NCI-H2107 treated with DMSO at 0.1 percent for 48 hours (cell line): ENCODE results near the gene TRIO.

Source experiments
- DNase-seq: peaks from one replicate; lab custom pipeline; 2025; ENCODE audit not compliant: unreplicated experiment; lab: John Stamatoyannopoulos, UW

TRIO gene

DNA sequence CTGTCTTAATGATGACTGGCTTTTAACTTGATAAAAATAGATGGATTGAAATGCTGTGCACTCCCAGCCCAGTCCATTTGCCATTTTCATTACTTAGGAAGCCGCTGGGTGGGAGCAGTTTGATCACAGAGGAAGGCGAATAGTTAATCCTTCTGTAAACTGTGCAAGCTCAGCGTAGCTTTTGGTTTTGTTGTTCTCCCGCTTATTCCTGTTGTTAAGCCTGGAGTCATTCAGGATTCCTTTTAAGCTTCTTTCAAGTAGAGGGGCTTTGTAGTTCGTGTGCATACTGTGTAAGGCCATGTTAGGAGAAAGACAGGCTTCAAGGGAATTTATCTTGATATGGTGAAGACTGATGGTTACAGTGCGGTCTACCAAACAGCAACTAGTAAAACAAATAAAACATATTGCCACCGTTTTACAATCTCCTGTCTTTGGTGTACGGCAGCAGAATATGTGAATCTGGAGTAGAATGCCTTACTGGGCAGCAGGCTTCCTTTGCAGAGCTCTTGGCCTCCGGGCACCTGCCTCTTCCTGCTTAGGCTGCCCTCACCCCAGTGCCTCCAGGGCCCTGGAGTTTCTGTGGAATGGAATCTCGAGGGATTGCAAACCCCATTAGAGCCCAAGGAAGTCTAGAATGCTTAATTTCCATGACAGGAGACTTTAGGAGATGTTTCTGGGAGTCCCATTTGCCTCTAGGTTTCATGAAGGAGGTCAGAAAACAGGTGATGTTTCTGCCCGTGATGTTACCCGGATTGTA is 141.4 kb downstream of the TRIO start:
- DNase-seq: no peak

DNA sequence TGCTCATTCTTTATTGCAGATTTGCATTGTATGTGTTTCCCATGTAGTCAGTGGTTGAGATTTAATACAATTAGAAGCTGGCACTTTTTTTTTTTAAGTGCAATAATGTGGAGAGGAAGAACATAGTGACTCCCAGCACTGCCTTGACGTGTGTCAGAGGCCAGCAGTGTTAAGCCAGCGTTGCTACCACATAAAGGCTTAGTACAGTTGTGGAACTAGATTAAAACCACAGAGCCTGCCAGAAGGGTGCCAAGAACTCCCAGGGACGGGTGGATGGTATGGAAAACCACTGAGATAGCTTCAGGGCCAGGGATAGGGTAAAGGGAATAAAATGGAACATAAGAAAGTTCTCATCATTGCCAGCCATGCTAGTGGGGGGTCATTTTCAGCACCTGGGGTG is 142.9 kb downstream of the TRIO start:
- DNase-seq: no peak

DNA sequence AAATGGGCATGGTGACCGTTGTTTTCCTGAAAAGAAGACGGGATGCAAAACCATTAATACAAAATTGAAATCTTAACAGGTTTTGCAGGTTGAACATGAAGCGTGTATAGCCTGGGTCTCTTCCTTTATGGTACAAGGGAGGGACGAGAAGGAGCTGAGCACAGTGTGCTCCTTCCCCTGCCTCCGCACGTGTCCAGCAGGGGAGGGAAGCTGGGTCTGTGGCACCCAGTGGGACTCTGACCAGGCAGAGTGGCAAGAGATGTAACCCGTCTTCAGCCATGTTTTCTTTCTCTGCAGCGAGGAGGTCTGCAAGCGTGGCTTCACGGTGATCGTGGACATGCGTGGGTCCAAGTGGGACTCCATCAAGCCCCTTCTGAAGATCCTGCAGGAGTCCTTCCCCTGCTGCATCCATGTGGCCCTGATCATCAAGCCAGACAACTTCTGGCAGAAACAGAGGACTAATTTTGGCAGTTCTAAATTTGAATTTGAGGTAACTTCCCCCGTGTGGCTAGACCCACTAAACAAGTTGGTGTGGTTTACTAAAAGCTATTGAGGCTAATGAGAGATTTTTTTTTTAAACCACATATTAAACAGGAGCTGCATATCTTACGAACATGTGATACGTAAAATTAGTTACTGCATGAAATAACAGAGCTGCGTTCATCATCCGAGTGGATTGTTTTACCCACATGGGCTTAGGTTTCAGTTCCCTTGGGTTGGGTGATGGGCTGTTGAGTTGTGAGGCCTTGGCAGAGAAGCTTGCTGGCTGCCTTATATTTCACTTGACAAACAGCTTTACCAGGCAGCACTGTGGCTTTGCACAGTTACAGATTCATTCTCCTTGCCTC is 143.7 kb downstream of the TRIO start:
- peak; percentile 57 for DNase-seq

DNA sequence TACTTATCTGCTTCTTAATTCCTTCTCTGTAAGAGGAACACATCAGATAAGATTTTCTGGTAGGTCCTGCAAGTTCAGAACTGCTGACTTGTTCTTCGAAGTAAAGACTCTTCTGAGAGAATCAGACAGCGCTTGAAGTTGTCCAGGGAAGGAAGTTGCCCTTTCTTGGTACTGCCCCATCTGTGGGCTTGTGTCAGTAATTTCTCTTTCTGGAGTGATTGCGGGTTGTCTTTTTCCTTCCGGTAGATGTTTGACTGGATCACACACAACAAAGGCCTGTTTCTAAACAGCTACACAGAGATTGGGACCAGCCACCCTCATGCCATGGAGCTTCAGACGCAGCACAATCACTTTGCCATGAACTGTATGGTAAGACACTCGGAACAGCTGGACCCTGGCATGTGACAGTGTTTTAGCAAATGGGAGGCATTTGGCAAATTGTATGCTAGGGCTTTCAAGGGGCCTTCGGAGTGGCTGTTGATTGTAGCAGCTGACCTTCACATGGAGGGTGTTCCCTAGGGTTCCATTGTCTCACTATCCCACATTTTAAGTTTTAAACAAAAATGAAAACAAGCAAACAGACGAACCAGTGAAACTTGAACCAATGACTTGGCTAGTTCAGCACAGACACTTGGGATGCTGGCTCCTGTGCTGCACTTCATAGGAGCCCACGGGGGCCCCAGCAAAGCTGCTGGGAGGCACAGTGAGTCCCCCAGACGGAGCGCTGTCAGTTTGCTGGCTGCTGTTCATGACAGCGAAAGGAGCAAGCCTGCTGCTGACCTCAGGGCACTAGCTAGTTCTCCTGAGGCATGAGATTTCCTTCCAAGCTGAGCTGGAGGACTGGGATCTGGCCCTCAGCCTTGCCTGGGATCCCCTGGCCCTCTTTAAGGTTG is 149.9 kb downstream of the TRIO start:
- no peak for DNase-seq

DNA sequence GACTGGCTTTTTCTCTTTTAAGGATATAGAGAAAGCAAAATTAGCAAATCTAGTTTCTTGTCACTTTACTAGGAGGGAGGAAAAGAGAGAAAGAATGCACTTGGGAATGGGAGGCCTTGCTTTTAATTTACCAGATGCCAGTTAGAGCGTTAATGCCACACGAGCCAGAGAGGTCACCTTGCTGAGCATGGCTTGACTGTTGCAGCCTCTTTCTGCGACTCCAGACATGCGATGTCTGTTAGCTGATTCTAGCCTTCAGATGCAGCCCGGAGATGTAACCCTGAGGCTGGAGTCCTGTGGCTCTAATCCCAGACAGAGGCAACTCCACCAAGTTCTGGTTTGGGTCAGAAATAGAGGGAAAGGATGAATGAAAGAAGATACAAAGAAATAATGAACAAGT is 152.5 kb downstream of the TRIO start:
- no peak for DNase-seq

DNA sequence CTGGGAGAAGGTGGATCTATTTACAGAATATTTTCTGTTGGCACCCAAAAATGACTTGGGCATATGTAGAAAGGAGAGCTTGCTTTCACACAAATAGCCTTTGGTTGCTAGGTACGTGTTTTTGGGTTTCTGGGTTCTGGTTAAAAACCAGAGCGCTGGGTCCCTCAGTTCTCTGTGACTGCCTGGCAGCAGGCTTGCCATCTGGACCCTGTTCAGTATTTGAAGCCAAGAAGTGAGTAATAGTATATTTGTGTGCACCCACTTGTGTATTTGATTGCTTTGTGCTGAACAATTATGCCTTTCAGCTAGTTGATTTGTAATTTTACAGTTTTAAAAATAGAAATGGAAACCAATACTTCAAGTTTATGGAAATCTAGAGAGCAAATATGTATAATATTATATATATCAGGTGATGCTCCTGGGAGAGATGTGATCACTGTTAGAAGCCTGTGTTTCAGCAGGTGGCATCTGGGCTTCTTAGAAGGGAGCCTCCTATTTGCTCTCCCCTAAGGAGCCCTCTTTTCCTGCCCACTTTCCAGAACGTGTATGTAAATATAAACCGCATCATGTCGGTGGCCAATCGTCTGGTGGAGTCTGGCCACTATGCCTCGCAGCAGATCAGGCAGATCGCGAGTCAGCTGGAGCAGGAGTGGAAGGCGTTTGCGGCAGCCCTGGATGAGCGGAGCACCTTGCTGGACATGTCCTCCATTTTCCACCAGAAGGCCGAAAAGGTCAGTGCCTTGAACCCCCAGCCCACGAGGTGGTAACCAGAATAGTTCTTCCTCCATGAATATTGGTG is 153.6 kb downstream of the TRIO start:
- no peak for DNase-seq

DNA sequence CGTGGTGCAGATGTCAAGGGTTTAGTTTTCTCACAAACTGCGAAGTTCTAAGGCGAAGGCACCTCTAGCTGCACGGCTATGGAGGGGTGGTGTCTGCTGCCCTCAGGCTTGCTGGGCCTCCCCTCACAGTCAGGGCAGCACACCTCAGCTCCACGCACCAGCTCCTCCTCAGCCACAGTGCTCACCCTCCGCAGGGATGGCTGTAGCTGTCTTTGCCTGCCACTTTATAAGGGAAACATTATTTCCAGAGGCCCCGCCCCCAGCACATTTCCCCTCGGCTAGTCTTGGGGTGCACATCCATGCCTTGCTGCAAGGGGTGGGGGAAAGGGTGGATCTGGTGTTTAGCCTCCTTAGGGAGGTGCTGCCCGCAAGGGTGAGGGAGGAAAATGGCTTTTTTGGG is 154.6 kb downstream of the TRIO start:
- no peak for DNase-seq

DNA sequence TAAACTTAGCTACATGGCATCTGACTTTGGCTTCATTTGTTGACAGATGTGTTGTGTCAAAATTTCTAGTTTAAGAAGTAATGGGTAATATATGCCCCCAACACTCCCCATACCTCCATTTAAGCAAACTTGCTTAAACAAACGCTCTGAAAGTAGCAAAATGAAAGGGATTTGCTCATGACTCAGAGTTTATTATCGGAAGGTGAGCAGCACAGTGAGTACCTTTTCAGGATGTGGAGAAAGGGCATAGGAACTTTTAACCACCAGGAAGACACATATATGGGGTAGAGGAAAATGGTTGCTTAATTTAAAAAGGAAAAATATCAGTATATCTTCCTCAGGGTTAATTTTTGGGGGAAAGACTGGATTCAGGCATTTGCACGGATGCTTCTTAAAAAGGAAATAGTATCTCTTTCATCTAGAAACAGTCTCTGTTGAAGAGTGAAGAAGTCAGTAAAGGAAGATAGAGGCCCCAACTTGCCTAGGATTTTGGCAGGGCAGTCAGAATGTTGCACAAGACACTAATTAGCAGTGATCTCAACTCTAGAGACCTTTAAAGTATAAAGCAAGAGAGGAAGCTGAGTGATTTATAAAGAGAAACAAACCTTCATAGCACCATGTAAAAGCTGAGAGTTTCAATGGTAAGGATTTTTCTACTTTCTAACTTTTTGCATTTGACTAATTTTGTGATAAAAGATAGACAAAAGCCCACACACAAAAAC is 155.1 kb downstream of the TRIO start:
- no peak for DNase-seq

DNA sequence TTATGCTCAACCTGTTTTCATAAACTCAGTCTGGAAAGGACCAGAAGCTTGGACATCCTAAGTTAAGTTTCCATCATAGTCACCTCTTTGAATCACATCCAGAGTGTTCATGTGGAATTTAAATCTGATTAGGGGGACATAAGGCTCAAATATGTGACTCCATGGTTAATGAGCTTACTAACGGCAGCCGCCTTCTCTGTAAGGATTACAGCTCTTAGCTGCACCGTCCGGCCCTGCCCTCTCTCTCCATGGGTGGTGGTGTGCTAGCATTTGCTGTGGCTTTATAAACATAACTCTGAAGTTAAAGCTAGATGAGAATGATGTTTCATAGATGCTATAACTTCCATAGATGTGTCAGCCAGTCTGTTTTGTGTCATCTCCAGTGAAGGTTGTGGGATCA is 156.5 kb downstream of the TRIO start:
- DNase-seq: no peak

DNA sequence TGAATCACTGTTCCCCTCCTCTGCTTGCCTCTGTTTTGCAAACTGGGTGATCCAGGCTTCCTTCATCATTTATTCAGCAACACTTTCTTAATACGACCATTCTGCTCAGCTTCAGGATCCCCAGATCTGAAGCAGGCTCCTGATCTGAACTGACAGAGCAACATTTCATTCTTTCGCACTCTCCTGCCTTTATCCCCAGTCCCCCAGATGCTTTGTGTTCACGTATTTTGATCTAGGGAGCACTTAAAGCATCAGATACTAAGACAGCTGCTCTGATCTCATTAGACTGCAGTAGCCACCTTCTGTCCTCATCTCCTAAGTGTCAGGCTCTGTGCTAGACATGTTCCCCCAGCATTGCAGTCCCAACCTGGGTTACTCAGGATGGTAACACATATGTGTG is 158.0 kb downstream of the TRIO start:
- DNase-seq: no peak

DNA sequence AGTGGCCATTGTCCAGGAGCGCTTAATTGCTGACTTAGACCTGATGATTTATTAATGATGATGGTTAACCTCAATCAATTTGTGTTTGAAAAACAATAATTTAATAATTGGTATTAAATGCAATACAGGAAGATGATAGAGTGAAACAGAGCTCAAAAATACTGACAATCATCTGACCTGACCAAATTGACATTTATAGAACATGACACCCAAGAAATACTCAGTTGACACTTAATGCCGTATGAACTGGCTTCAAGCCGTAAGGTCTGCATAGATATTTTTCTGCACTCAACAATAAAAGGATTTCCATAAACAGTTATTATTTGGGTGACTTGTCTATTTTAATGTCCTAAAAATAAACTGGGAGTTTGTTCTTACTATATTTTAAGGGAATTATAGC is 159.2 kb downstream of the TRIO start:
- DNase-seq: no peak

DNA sequence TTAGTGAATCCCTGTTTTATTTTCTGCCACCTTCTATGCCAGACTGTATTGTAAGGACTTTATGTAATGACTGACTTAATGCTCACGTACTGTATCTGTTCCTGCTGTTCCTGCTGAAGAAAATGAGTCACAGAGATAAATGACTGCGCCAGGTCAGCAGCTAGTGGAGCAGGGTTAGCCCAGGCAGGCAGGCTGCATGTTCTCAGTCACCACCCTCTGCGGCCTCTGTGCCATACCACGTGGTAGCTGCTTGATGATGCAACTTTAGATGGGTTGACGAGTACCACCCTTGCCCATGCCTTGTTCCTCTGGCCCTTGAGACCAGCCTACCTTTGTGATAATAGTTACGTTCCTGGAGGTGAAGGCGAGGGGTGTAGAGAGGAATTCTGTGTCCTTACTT is 161.9 kb downstream of the TRIO start:
- no peak for DNase-seq

DNA sequence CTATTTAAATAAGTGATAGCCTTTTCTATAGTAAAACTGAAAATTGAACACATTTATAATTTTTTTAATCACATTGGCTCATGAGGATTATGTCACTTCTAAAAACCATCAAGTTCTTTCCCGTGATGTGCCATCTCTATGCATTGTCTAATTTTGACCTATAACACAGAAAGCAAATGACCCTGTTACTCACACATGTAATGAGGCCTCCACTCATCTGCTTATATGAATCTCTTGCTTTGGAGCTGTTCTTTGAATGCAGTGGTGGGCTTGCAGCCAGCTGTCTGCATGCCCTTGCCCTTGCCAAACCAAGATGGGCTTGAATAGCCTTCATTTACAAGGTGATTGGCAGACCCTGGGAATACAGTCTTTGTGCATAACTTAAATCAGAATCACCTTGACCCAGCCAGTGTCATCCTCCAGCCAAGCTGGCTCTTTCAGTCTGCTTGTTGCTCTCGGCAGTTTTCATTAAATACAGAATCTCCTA is 163.2 kb downstream of the TRIO start:
- DNase-seq: no peak

DNA sequence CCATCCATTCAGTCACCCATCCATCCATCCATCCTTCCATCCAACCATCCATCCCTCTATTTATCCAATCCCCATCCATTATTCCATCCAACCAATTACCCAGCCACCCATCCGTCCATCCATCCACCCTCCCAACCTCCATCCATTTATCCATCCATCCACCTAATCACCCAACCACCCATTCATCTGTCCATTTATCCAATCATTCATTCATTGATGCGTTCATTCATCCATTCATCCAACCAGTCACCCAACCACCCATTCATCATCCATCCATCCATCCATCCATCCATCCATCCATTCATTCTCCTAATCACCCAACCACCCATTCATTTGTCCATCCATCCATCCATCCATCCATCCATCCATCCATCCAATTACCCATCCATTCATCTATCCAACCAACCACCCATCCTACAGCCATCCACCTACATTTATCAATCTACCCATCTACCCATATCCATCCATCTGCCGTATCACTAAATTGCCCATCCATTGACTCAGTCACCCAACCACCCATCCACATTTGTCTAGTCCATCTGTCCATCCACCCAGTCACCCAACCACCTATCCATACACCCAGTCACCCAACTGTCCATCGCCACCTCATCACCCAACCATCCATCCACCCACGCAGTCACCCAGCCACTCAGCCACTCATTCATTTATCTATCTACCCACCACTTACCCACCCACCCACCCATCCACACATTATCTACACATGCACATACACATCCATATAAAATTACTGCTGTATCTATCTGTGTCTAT is 165.4 kb downstream of the TRIO start:
- DNase-seq: no peak

DNA sequence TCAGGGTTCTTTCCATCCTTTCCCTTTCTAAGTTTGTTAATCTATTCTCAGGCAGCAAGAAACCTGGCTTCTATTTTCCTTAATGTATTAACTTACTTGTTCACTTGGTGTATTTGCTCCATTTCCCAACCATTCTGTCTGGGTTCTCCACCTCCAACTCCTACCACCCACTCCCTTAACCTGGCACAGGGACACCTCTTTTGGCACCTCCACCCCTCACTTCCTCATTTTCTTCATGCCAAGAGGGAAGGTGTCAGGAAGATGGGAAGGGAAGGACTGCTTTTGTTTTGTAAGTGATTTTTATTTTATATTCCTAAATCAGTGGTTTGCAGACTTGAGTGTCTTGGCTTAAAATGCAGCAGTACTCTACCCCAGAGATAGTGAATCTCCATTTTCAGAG is 166.1 kb downstream of the TRIO start:
- DNase-seq: no peak

DNA sequence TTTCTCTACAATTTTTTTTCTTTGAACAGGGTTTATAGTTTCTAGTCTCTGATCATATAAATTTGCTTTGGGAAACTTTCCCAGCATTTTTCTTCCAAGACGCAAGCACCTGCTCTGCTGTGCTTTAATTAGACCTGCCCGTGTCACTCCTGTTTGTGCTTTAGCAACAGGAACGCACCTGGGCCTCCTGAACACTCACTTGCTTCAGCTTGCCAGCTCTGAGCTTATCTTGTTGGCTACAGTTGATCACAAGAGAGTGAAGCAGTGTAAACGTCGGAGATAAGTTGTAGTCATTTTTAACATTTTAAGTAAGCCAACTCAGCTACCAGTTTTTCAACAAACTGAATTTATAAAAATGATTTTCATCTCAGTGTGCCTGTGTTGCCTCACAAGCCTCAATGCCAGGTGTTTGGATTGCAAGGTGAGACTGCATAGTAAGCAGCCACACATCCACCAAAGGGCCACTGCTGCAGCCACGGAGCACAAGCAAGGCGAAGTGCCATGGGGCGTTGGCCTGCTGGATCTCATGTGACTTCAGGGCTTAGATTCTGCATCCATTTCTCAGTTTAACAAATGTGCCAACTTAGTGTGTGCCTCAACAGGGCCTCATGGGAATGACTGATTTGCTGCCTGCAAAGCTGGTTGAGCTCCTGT is 166.9 kb downstream of the TRIO start:
- DNase-seq: no peak

DNA sequence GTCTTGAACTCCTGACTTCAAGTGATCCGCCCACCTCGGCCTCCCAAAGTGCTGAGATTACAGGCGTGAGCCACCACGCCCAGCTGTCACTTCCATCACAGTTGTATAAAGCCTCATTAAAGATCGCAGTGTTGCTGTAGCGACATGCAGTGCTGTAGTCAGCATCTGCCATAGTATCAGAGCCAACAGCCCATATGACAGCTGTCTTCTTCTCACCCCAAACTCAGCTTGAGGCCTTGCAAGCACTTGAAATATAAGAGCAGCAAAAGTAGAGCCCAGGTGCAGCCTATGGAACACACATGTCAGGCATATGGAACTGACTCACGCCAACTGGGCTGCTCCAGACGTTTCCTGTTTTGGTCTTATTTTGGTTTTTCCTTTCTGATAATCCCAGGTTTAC is 167.8 kb downstream of the TRIO start:
- no peak for DNase-seq

DNA sequence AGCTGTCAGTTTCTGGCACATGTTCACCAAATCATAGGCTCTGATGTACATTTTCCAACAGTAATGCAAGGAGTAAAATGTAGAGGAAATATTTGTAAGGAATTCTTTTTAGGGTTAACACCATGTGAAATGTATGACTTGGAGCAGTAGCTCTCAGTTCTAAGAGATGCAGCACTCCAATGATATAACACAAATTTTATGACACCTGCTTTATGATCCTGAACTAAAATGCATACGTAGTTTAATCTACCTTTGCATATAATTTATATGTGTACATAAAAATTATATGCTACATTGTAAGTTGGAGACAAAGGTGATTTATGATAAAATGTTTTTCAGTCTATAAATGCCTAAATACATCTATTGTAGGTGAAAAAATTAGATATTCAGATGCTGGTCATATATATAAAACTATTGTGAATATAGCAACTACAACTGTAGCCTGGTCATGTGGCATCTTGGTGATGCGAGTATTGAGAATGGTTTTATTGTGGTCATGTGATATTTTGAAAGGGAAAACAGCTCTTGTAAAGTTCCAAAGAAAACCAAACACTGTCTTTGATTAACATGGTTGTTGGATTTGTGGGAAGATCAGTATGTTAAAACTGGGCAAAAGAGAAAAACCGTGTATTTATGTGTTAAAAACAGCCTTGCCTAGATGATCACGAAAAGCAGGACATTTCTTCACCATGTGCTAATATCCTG is 171.0 kb downstream of the TRIO start:
- no peak for DNase-seq
